K562 (cell line): ENCODE measurements around the gene MAN1B1. TPM values are rescaled to one million over a fixed set of nuclear protein-coding genes. Genes with fewer than 3 reads are reported as not detected.

Source experiments
- ATAC-seq: fragments of 200-7000 bp; cut with Tn5 transposase; 3 replicates; pipeline ENCODE4 v1.9.1; 2020; ENCODE audit warnings: moderate library complexity
- BruUV-seq: library from RNA; stranded (reverse); fragments of 400-500 nt; replicated peaks from 2 replicates; lab custom pipeline; 2021; lab: Mats Ljungman, UMichigan
- CTCF ChIA-PET: fragments of 300-600 bp; formaldehyde crosslinking; extraction: SDS; loops from one replicate; lab custom pipeline; 2021; ENCODE audit warnings: low intra/inter-chr PET ratio; lab: Yijun Ruan, JAX
- POLR2A ChIA-PET: fragments of 300-600, 350-650 bp; sonication (Branson Sonifier 250); formaldehyde crosslinking; extraction: SDS; loops from one replicate; lab custom pipeline; 2021; ENCODE audit warnings: antibody characterized with exemption, inconsistent platforms; lab: Yijun Ruan, JAX
- DNase-seq, 4 experiments: peaks; one replicate each; pipeline versions ENCODE4 v3.0.0 to v3.0.0-alpha.2; 2011 to 2018; ENCODE audit warnings: low spot score in 3 of 4, mixed read lengths in 3 of 4; ENCODE audit errors: extremely low read depth in 1 of 4
- FAIRE-seq: peaks from 2 replicates; lab custom pipeline; 2011; peaks lifted over from hg19 to GRCh38; lab: Jason Lieb, UNC
- H2AFZ ChIP-seq: 2 replicates; pipeline ENCODE4 v1.6.0; 2011; ENCODE audit warnings: low read depth, low read length, control low read depth, inconsistent platforms
- H3K27ac ChIP-seq: fragments of 200-600 bp; 3 replicates; pipeline ENCODE4 v1.8.0; 2011; ENCODE audit warnings: low read depth, mild to moderate bottlenecking, control low read depth, inconsistent platforms, low read length, moderate library complexity, mixed read lengths; ENCODE audit errors: extremely low read depth
- H3K27me3 ChIP-seq, 2 experiments: fragments of 300-600 bp in 1 of 2; 2 replicates in 1 of 2; 3 replicates in 1 of 2; pipeline versions ENCODE4 v1.6.0 to v1.8.0; 2011; ENCODE audit warnings: inconsistent platforms in 2 of 2, low read length in 2 of 2, mild to moderate bottlenecking in 1 of 2, mixed read lengths in 1 of 2, moderate library complexity in 1 of 2; ENCODE audit not compliant: control insufficient read depth in 2 of 2, insufficient read depth in 2 of 2
- H3K36me3 ChIP-seq: fragments of 300-600 bp; 3 replicates; pipeline ENCODE4 v1.8.0; 2011; ENCODE audit warnings: mild to moderate bottlenecking, low read length, inconsistent platforms; ENCODE audit not compliant: control insufficient read depth, insufficient read depth
- H3K4me1 ChIP-seq, 2 experiments: fragments of 200-600 bp in 1 of 2; replicated peaks in 1 of 2; 2 replicates in 1 of 2; 3 replicates in 1 of 2; pipeline versions ENCODE4 v1.5.1 to v1.8.0; 2011; ENCODE audit warnings: inconsistent platforms in 2 of 2, low read length in 2 of 2, mild to moderate bottlenecking in 1 of 2, mixed read lengths in 1 of 2, moderate library complexity in 1 of 2; ENCODE audit not compliant: control insufficient read depth in 2 of 2, insufficient read depth in 2 of 2
- H3K4me2 ChIP-seq: 2 replicates; pipeline ENCODE4 v1.6.1; 2011; ENCODE audit warnings: low read length, control low read depth, inconsistent platforms, mixed read lengths; ENCODE audit not compliant: insufficient read depth
- H3K4me3 ChIP-seq: fragments of 200-600 bp; sonication (generic), shearing (Covaris generic); 2 replicates; pipeline ENCODE4 v1.5.1; 2016; ENCODE audit warnings: control low read depth, inconsistent platforms
- H3K79me2 ChIP-seq: fragments of 200-600 bp; 3 replicates; pipeline ENCODE4 v1.8.0; 2011; ENCODE audit warnings: low read length, inconsistent platforms; ENCODE audit not compliant: control insufficient read depth, insufficient read depth
- H3K9ac ChIP-seq, 2 experiments: 2 replicates each; pipeline versions ENCODE4 v1.6.0 to v1.6.1; 2011; ENCODE audit warnings: low read depth in 2 of 2, low read length in 2 of 2, control low read depth in 1 of 2, inconsistent platforms in 1 of 2, mild to moderate bottlenecking in 1 of 2, mixed read lengths in 1 of 2; ENCODE audit not compliant: insufficient read depth in 1 of 2
- H3K9me1 ChIP-seq: one replicate; pipeline ENCODE4 v1.6.0; 2011; ENCODE audit warnings: inconsistent platforms, mild to moderate bottlenecking, low read length, moderate library complexity; ENCODE audit not compliant: control insufficient read depth, insufficient read depth
- H3K9me3 ChIP-seq: replicated peaks from 2 replicates; pipeline ENCODE4 v1.5.1; 2011; ENCODE audit warnings: low read depth, low read length, inconsistent platforms; ENCODE audit not compliant: control insufficient read depth, insufficient read depth
- H4K20me1 ChIP-seq: replicated peaks from 2 replicates; pipeline ENCODE4 v1.6.1; 2011; ENCODE audit warnings: low read length, inconsistent platforms, mixed read lengths; ENCODE audit not compliant: control insufficient read depth, insufficient read depth
- CREBBP ChIP-seq: IDR thresholded peaks from one replicate; pipeline ENCODE4 v1.6.1; 2012; ENCODE audit warnings: low read depth, mild to moderate bottlenecking, control low read depth, inconsistent platforms, low read length
- CTCFL ChIP-seq: IDR thresholded peaks from 2 replicates; pipeline ENCODE4 v1.6.1; 2011; ENCODE audit warnings: borderline replicate concordance, low read depth, mild to moderate bottlenecking, moderate library complexity, low read length; ENCODE audit not compliant: insufficient read depth, poor library complexity, severe bottlenecking
- EP300 ChIP-seq: IDR thresholded peaks from 2 replicates; pipeline ENCODE4 v1.6.1; 2012; ENCODE audit warnings: low read length, improper control_type of control experiment
- FOXK1 ChIP-seq: sonication (generic); formaldehyde crosslinking; IDR thresholded peaks from 2 replicates; pipeline ENCODE4 v1.8.0; 2022; ENCODE audit warnings: missing genetic modification reagents, mild to moderate bottlenecking, borderline replicate concordance
- MTA1 ChIP-seq: fragments of 450-650 bp; IDR thresholded peaks from 2 replicates; pipeline ENCODE4 v1.6.1; 2017; ENCODE audit warnings: borderline replicate concordance
- NCOA4 ChIP-seq: fragments of 450-650 bp; IDR thresholded peaks from 2 replicates; pipeline ENCODE4 v1.6.1; 2018; ENCODE audit warnings: mild to moderate bottlenecking; ENCODE audit not compliant: partially characterized antibody
- PHF8 ChIP-seq: fragments of 200-600 bp; sonication (generic); IDR thresholded peaks from 2 replicates; pipeline ENCODE4 v1.6.1; 2012; ENCODE audit warnings: mixed run types, mild to moderate bottlenecking, inconsistent platforms, low read length, moderate library complexity, borderline replicate concordance
- POLR2AphosphoS5 ChIP-seq: IDR thresholded peaks from 2 replicates; pipeline ENCODE4 v1.6.1; 2011; ENCODE audit warnings: mild to moderate bottlenecking, low read depth, low read length, moderate library complexity; ENCODE audit not compliant: control insufficient read depth, insufficient read depth
- RAD21 ChIP-seq, 2 experiments: fragments of 250-450 bp in 1 of 2; fragments of 450-650 bp in 1 of 2; sonication (Bioruptor Pico) in 1 of 2; formaldehyde crosslinking in 1 of 2; IDR thresholded peaks in 1 of 2; conservative IDR thresholded peaks in 1 of 2; 2 replicates each; pipeline versions ENCODE4 v1.4.0 to v1.8.0; 2020 to 2022; ENCODE audit warnings: mild to moderate bottlenecking in 2 of 2, moderate library complexity in 1 of 2
- SOX6 ChIP-seq: fragments of 450-650 bp; IDR thresholded peaks from 2 replicates; pipeline ENCODE4 v1.6.1; 2014; ENCODE audit warnings: mild to moderate bottlenecking
- ZNF766 ChIP-seq: fragments of 200-800 bp; sonication (Bioruptor generic); conservative IDR thresholded peaks from 2 replicates; pipeline ENCODE4 v1.6.1; 2016; ENCODE audit warnings: missing genetic modification characterization, missing compliant biosample characterization
- ZZZ3 ChIP-seq: fragments of 450-650 bp; IDR thresholded peaks from 2 replicates; pipeline ENCODE4 v1.6.1; 2016; ENCODE audit warnings: antibody characterized with exemption, mild to moderate bottlenecking, moderate library complexity
- WGBS: fragments of 100-300 bp; shearing (Covaris generic); methylation state at CpG from one replicate; pipeline ENCODE4 v1.1.6; 2016; ENCODE audit warnings: low coverage, mixed read lengths; ENCODE audit not compliant: insufficient coverage; ENCODE audit errors: missing lambda C conversion rate; 5-methylcytosine and 5-hydroxymethylcytosine counted together
- in situ Hi-C: fragments of 300-500 bp; cut with MboI; formaldehyde crosslinking; loops from 4 replicates; pipeline ENCODE4 v1.15.0; 2018; ENCODE audit warnings: inconsistent platforms, mixed read lengths
- intact Hi-C: fragments of 100-400 bp; cut with micrococcal nuclease; formaldehyde crosslinking; loops from 2 replicates; pipeline ENCODE4 v1.14.2; 2022
- polyA plus RNA-seq, 8 experiments: library from polyadenylated mRNA; depleted of rRNA in 4 of 8; stranded (reverse) in 5 of 8; unstranded in 3 of 8; fragments of >200 nt; fragmentation: Nextera tagmentation in 2 of 8; fragmentation: Illumina TruSeq in 1 of 8; extraction: Ambion mirVana in 2 of 8; extraction: Trizol in 1 of 8; gene quantifications; 2 replicates each; pipeline versions ENCODE4 v1.2.1 to v1.2.3, GENCODE V29; 2011 to 2014; ENCODE audit warnings: inconsistent platforms in 1 of 8, missing spikeins in 1 of 8
- total RNA-seq, 7 experiments: library from RNA; depleted of rRNA in 6 of 7; stranded (reverse); fragments of >200 nt in 6 of 7; fragmentation: Illumina TruSeq in 2 of 7; extraction: Trizol in 2 of 7; gene quantifications; 2 replicates each; pipeline versions ENCODE4 v1.2.1 to v1.2.3, GENCODE V29; 2011 to 2021; ENCODE audit warnings: low replicate concordance in 1 of 7

The MAN1B1 gene
- total and polyA plus RNA-seq, 9 of the 15 experiments (the other 6 are each of a cell fraction or from before 2014, with no cell fraction given): 0.55 to 36.6 (median 27.3) TPM

- TF ChIP-seq CTCFL (no peak), MTA1 (no peak), PHF8 (no peak), SOX6 (no peak), POLR2AphosphoS5 (no peak), ZNF766 (CRISPR knock-in tag) (no peak), EP300 (no peak)
Observed at GRCh38 chr9:137037483-137037882, 49.3 kb upstream of the MAN1B1 start (continued).

- 0 out of 4 replicates have a peak overlapping the region, but pooled peaks of 1 of the 2 experiments have one; percentile 48 for H3K9ac ChIP-seq
- no peak overlapping the region for H3K4me2 ChIP-seq
- FAIRE-seq: no peak
- no peaks in the 10 kb centered on the region for H3K79me2 ChIP-seq
- 0 out of 2 replicates have a peak, but pooled peaks cover 2% of the 10 kb centered on the region for H4K20me1 ChIP-seq
- BruUV-seq: no TSS peak
- 9% methylated on average over 9 of the region's 9 CpGs for WGBS
- intact Hi-C loops: no loop called here
- no peaks in the 10 kb centered on the region for H3K9me3 ChIP-seq
- no peak overlapping the region for H2AFZ ChIP-seq
- no peak overlapping the region for H3K27ac ChIP-seq
- DNase-seq: no peak
- H3K36me3 ChIP-seq: no peaks in the 10 kb centered on the region
- ATAC-seq: no peak
- peaks cover 0 to 74% of the 10 kb centered on the region in 2 experiments; a peak in 4 of 5 replicates for H3K4me1 ChIP-seq
- in situ Hi-C loops: loop anchor here (5.0 kb wide), 2 partner anchors 92 to 267 kb away; partner anchors contain the start of gene C8G
- H3K27me3 ChIP-seq: peaks cover 0 to 28% of the 10 kb centered on the region in 2 experiments; a peak in 2 of 5 replicates
- ChIA-PET POLR2A (interaction anchor here (0.8 kb wide), 1 partner anchor 311 kb away, joined by 3 read pairs; no protein-coding TSS in a partner anchor), CTCF (no interaction called here)
- H3K9me1 ChIP-seq: no peaks in the 10 kb centered on the region
- TF ChIP-seq RAD21 (CRISPR knock-in tag; conservative IDR thresholded peaks at IDR 0.05 in 1 of 2, IDR thresholded peaks at IDR 0.05 in 1 of 2) (no peak), CREBBP (no peak), FOXK1 (CRISPR knock-in tag) (no peak), NCOA4 (no peak), ZZZ3 (no peak)
- H3K4me3 ChIP-seq: no peak overlapping the region
Observed at GRCh38 chr9:137038916-137039315, 47.9 kb upstream of the MAN1B1 start.
